Gastroesophageal sphincter (tissue), 3 donors: ENCODE results near the gene NKD1.

ENCODE experiments used
- POLR2A ChIP-seq, 2 donors: fragments of 450-650 bp; IDR thresholded peaks; one replicate each; pipeline ENCODE4 v1.6.1; 2017; ENCODE audit warnings: antibody characterized with exemption in 2 of 2, mild to moderate bottlenecking in 2 of 2, moderate library complexity in 1 of 2
- POLR2AphosphoS5 ChIP-seq: sonication (generic); formaldehyde crosslinking; IDR thresholded peaks from one replicate; pipeline ENCODE4 v1.6.1; 2017; ENCODE audit warnings: antibody characterized with exemption
- TF ChIP-seq, protein P1 (sequence below), 4 experiments: fragments of 200-600 bp in 2 of 4; fragments of 450-650 bp in 2 of 4; sonication (generic) in 1 of 4; IDR thresholded peaks; one replicate each; pipeline ENCODE4 v1.5.1; 2017 to 2019; ENCODE audit warnings: antibody characterized with exemption in 4 of 4, mild to moderate bottlenecking in 2 of 4, moderate library complexity in 2 of 4

DNA sequence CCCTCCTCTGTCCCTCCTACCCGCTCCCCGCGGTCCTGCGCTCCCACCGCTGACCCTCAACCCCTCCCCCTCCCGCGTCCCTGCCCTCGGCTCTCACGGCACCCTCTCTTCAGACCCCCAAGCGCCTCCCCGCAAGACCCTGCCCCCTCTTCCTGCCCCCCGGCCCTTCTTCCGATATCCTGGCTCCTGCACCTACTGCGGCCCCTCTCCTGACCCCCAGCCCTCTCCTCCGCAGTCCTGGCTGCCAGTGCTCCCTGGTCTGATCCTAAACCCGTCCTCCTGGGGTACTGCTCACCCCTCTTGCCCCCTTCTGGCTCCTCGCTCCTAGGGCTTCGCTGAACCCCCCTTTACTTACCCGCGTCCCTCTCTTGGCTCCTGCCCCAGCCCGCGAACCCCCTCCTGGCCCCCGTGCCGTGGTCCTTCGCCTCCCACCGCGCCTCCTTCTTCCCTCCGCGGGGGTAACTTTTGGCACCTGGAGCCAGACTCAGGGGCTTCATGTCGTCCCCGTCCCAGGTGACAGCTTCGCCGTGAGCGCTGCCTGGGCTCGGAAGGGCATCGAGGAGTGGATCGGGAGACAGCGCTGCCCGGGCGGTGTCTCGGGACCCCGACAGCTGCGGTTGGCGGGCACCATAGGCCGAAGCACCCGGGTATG, 839 bp downstream of the NKD1 start:
- TF ChIP-seq POLR2AphosphoS5 (no peak), POLR2A (IDR thresholded peaks at IDR 0.05) (no peak)
- TF ChIP-seq, protein P1, sequence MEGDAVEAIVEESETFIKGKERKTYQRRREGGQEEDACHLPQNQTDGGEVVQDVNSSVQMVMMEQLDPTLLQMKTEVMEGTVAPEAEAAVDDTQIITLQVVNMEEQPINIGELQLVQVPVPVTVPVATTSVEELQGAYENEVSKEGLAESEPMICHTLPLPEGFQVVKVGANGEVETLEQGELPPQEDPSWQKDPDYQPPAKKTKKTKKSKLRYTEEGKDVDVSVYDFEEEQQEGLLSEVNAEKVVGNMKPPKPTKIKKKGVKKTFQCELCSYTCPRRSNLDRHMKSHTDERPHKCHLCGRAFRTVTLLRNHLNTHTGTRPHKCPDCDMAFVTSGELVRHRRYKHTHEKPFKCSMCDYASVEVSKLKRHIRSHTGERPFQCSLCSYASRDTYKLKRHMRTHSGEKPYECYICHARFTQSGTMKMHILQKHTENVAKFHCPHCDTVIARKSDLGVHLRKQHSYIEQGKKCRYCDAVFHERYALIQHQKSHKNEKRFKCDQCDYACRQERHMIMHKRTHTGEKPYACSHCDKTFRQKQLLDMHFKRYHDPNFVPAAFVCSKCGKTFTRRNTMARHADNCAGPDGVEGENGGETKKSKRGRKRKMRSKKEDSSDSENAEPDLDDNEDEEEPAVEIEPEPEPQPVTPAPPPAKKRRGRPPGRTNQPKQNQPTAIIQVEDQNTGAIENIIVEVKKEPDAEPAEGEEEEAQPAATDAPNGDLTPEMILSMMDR (IDR thresholded peaks at IDR 0.05): no peak
